Measurements from ENCODE around the gene MRPL43. TPM values are rescaled to one million over a fixed set of nuclear protein-coding genes. Genes with fewer than 3 reads are reported as not detected.

The MRPL43 gene
- total RNA-seq, 1 donor from 2014 or later, result 59.5 TPM

GRCh38 chr10:101014230-101014884 lies 27.1 kb upstream of the MRPL43 start:
- DNase-seq, result peak; percentile 94
- intact Hi-C loops (cut with micrococcal nuclease), result loop anchor here (1.0 kb wide), 1 partner anchor 45 kb away; the partner anchor contains the start of gene SEMA4G
- peaks cover 29% of the 10 kb centered on the region for H3K4me1 Mint-ChIP-seq
- peak overlapping the region; percentile 57 for H3K27ac Mint-ChIP-seq
- peaks cover 37% of the 10 kb centered on the region for H3K27me3 Mint-ChIP-seq
- H3K9me3 Mint-ChIP-seq, result no peaks in the 10 kb centered on the region
- no peaks in the 10 kb centered on the region for H3K36me3 Mint-ChIP-seq (ENCODE audit: low read depth)
- H3K4me3 Mint-ChIP-seq, result no peak overlapping the region

DNA sequence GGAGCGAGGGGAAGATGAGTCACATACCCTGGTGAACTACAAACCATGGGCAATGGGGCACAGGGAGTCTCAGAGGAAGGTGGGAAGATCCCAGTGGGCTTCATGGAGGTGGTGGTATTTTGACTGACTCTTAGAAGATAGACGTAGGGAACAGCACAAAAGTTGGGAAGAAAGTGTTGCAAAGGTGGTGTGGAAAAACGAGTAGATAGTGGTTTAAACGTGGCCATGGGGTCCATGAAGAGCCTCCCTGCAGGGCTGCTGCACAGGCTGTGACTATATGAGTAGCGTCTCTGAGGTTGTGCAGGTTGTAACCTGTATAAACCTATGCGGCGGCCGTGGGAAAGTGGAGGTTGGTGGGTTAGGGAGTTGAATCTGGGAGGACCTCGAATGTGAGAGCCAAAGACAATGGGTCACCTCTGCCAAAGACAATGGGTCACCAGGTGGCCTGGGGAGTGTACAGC lies 26.1 kb upstream of the MRPL43 start:
- H3K36me3 Mint-ChIP-seq (ENCODE audit: low read depth), result no peaks in the 10 kb centered on the region
- intact Hi-C loops (cut with micrococcal nuclease), result loop anchor here (1.0 kb wide), 2 partner anchors 15 to 18 kb away; partner anchors contain the start of genes PDZD7 and SFXN3
- peaks cover 32% of the 10 kb centered on the region for H3K27me3 Mint-ChIP-seq
- H3K27ac Mint-ChIP-seq, result peak overlapping the region; percentile 81
- DNase-seq, result no peak
- peaks cover 27% of the 10 kb centered on the region for H3K4me1 Mint-ChIP-seq
- no peak overlapping the region for H3K4me3 Mint-ChIP-seq
- H3K9me3 Mint-ChIP-seq, result no peaks in the 10 kb centered on the region

DNA sequence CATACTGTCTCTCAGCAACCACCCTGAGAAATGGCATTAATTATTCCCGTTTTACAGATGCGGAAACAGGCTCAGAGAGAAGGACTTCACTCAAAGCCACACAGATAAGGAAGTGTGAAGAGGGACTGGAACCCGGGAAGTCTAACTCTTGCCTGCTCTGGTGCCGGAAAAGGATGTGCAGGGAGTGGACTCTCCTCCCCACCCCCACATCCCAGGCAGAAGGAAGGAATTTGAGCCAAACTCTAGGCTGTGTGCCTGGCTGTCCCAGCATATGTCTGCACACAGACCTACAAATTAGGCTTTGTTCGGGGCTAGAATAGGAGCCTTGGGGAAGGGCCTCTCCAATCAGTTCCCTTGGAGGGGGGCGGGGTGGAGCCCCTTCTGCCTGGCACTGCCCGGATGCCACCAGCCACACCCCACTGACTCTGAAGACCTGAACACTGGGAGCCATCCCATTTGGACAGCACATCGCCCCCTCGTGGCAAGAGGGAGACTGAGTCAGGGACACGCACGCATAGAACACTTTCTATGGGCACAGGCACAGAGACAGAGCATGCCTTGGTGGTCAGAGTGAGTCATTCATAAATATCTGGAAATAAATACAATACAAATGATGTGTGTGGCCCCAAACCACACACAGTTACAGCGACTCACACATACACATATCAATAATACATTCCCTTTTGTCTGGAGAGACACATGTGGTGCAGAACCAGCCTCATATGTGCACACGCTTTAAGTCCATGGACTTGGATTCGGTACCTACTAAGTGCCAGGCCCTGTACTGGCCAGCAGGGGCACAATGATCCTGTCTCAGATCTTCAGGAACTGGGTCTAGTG lies 25.4 kb upstream of the MRPL43 start:
- H3K27ac Mint-ChIP-seq, result peak overlapping the region; percentile 81
- peak; percentile 92 for DNase-seq

GRCh38 chr10:101011517-101012423 lies 24.5 kb upstream of the MRPL43 start:
- H3K27me3 Mint-ChIP-seq, result peaks cover 19% of the 10 kb centered on the region
- intact Hi-C loops (cut with micrococcal nuclease), result no loop called here
- no peak for DNase-seq
- H3K4me1 Mint-ChIP-seq, result peaks cover 24% of the 10 kb centered on the region
- H3K4me3 Mint-ChIP-seq, result no peak overlapping the region
- H3K36me3 Mint-ChIP-seq (ENCODE audit: low read depth), result no peaks in the 10 kb centered on the region
- no peak overlapping the region for H3K27ac Mint-ChIP-seq
- H3K9me3 Mint-ChIP-seq, result no peaks in the 10 kb centered on the region

More for the DNA sequence above, 25.4 kb upstream of the MRPL43 start:
- Mint-ChIP-seq H3K4me1 (peaks cover 26% of the 10 kb centered on the region), H3K9me3 (no peaks in the 10 kb centered on the region), H3K36me3 (ENCODE audit: low read depth) (no peaks in the 10 kb centered on the region), H3K4me3 (no peak overlapping the region), H3K27me3 (peaks cover 28% of the 10 kb centered on the region)
- intact Hi-C loops (cut with micrococcal nuclease), result loop anchor here (1.0 kb wide), 2 partner anchors 14 to 19 kb away; partner anchors contain the start of genes PDZD7 and SFXN3

DNA sequence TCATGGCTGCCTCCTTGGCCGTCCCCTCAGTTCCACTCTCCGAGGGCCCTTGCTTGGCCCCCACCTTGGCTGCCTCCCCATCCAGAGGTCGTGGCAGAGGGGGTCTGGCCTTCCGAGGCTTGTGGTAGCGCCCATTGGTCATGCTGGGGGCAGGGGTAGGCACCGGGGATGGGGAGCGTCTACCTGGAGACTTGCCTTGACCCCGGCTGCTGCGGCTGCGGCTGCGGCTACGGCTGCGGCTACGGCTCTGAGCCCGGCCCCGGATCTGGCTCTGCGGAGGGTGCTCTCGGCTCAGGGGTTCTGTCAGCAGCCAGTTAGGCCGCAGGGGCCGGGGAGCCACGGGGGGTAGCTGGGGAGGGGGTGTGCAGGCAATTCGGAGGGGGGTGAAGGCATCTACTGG lies 23.0 kb upstream of the MRPL43 start:
- no peaks in the 10 kb centered on the region for H3K36me3 Mint-ChIP-seq (ENCODE audit: low read depth)
- intact Hi-C loops (cut with micrococcal nuclease), result no loop called here
- no peak overlapping the region for H3K27ac Mint-ChIP-seq

GRCh38 chr10:101008823-101009423 lies 21.6 kb upstream of the MRPL43 start:
- H3K4me1 Mint-ChIP-seq, result peaks cover 9% of the 10 kb centered on the region
- no peak overlapping the region for H3K27ac Mint-ChIP-seq
- no peak for DNase-seq
- H3K9me3 Mint-ChIP-seq, result no peaks in the 10 kb centered on the region
- no peaks in the 10 kb centered on the region for H3K36me3 Mint-ChIP-seq (ENCODE audit: low read depth)
- intact Hi-C loops (cut with micrococcal nuclease), result no loop called here
- H3K27me3 Mint-ChIP-seq, result peaks cover 5% of the 10 kb centered on the region
- H3K4me3 Mint-ChIP-seq, result no peak overlapping the region

More for the DNA sequence above, 23.0 kb upstream of the MRPL43 start:
- Mint-ChIP-seq H3K4me3 (no peak overlapping the region), H3K27me3 (peaks cover 10% of the 10 kb centered on the region), H3K4me1 (peaks cover 23% of the 10 kb centered on the region), H3K9me3 (no peaks in the 10 kb centered on the region)
- no peak for DNase-seq

DNA sequence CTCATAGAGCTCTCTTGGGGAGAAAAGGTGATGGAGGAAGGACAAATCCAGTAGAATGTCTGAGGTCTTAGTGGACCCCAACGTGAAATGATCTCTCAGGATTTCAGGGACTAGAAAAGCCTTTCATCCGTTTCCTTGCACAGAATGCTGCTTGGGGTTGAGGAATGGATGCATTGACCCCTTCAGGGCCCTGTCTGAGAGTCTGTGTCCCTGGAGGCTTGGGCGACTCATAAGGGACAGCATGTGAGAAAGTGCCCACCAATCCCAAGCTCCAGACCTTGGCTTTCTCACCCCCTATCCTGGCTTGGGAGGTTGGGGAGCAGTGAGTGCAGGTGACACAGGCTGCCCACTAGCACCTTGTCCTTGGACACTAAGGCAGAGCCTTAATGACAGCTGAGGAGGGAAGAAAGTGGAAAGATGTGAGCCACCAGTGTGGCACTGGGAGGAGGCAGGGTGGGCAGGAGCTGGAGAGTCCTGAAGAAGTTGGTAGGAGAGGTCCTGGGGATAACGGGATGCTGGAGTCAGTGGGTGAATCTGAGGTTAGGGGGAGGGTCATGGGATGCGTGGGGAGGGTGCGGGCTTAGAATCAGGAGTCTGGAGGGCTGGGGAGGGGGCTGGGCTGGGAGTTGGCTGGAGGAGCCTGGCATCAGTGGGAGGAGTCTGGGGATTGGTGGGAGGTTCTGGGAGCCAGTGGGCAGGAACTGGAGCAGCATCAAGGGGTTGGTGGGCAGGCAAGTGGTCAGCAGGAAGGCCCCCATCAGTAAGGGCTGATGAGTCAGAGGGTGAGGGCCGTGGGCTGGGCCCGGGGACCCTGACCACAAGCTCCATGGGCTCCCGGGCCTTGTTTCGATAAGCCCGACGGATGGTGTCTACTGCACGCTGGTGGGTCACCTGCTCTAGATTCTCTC lies 20.9 kb upstream of the MRPL43 start:
- Mint-ChIP-seq H3K4me3 (no peak overlapping the region), H3K9me3 (no peaks in the 10 kb centered on the region), H3K27me3 (peaks cover 3% of the 10 kb centered on the region), H3K4me1 (peaks cover 7% of the 10 kb centered on the region), H3K27ac (no peak overlapping the region), H3K36me3 (ENCODE audit: low read depth) (no peaks in the 10 kb centered on the region)
- no peak for DNase-seq
- intact Hi-C loops (cut with micrococcal nuclease), result no loop called here

DNA sequence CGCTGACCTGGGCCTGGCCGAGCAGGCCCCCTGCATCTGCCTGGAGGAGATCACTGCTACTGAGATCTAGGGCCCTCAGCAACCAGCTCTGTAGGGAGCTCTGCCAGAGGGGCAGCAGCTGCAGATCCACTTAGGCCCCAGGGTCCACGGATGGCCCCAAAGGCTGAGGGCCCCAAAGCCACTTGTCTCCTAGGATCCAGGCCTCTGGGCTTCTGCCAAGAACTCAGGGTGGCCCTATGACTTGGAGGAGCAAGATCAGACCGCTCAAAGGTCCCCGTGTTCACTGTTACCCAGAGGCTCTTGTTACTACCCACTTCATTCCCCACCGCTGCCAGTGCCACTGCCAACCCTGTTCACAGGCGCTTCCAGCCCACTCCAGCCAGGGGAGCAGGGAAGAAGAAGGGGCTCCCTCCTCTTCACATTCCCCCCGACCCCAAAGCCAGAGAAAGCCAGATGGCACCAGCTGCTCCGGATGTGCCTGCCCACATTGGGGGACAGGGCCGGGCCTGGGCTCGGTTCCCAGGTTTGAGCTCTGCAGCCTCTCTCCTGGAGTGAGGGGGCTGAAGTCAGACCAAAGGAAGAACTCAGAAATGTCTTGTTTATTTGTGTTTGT lies 19.9 kb upstream of the MRPL43 start:
- H3K27ac Mint-ChIP-seq, result no peak overlapping the region
- H3K27me3 Mint-ChIP-seq, result no peaks in the 10 kb centered on the region
- no peaks in the 10 kb centered on the region for H3K36me3 Mint-ChIP-seq (ENCODE audit: low read depth)
- no peak for DNase-seq
- H3K4me1 Mint-ChIP-seq, result no peaks in the 10 kb centered on the region
- H3K4me3 Mint-ChIP-seq, result no peak overlapping the region
- no peaks in the 10 kb centered on the region for H3K9me3 Mint-ChIP-seq
- intact Hi-C loops (cut with micrococcal nuclease), result no loop called here

GRCh38 chr10:101006593-101007098 lies 19.3 kb upstream of the MRPL43 start:
- DNase-seq, result no peak
- intact Hi-C loops (cut with micrococcal nuclease), result no loop called here
- H3K4me3 Mint-ChIP-seq, result no peak overlapping the region

GRCh38 chr10:101005869-101006567 lies 18.7 kb upstream of the MRPL43 start:
- Mint-ChIP-seq H3K36me3 (ENCODE audit: low read depth) (no peaks in the 10 kb centered on the region), H3K9me3 (no peaks in the 10 kb centered on the region), H3K27me3 (no peaks in the 10 kb centered on the region), H3K4me1 (peaks cover 2% of the 10 kb centered on the region), H3K4me3 (no peak overlapping the region), H3K27ac (no peak overlapping the region)
- no peak for DNase-seq
- intact Hi-C loops (cut with micrococcal nuclease), result no loop called here

More at GRCh38 chr10:101006593-101007098, 19.3 kb upstream of the MRPL43 start:
- no peak overlapping the region for H3K27ac Mint-ChIP-seq
- no peaks in the 10 kb centered on the region for H3K36me3 Mint-ChIP-seq (ENCODE audit: low read depth)
- H3K27me3 Mint-ChIP-seq, result no peaks in the 10 kb centered on the region
- H3K4me1 Mint-ChIP-seq, result no peaks in the 10 kb centered on the region
- no peaks in the 10 kb centered on the region for H3K9me3 Mint-ChIP-seq

DNA sequence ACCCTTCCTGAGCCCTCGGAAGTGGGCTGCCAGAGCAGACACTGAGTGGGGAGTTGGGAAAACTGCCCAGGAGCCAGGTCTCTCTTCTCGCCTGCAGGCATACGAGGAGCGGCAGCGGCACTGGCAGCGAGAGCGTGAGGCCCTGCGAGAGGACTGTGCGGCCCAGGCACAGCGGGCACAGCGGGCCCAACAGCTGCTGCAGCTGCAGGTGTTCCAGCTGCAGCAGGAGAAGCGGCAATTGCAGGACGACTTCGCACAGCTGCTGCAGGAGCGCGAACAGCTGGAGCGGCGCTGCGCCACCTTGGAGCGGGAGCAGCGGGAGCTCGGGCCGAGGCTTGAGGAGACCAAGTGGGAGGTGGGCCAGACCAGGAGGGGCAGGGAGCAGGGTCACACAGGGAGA lies 18.1 kb upstream of the MRPL43 start:
- no peaks in the 10 kb centered on the region for H3K9me3 Mint-ChIP-seq
- no peak overlapping the region for H3K27ac Mint-ChIP-seq
- intact Hi-C loops (cut with micrococcal nuclease), result no loop called here
- H3K4me1 Mint-ChIP-seq, result peaks cover 3% of the 10 kb centered on the region
- no peaks in the 10 kb centered on the region for H3K36me3 Mint-ChIP-seq (ENCODE audit: low read depth)
- no peak overlapping the region for H3K4me3 Mint-ChIP-seq
- no peak for DNase-seq
- no peaks in the 10 kb centered on the region for H3K27me3 Mint-ChIP-seq

All from activated CD4-positive, alpha-beta T cell treated with anti-CD3 and anti-CD28 coated beads, Interleukin-2, amount 10 ng/mL, durations not matched to agents 24 days and 14 days (primary cell).